Suprapubic skin (tissue), 4 donors: ENCODE results near the gene SKI. TPM values are rescaled to one million over a fixed set of nuclear protein-coding genes. Genes with fewer than 3 reads are reported as not detected.

Experiments
- DNase-seq, 2 donors: peaks; one replicate each; pipeline ENCODE4 v3.0.0-alpha.2; 2019; ENCODE audit warnings: low spot score in 2 of 2
- H3K27ac ChIP-seq: fragments of 200-600 bp; sonication (generic); one replicate; pipeline ENCODE4 v1.5.1; 2019
- H3K27me3 ChIP-seq: fragments of 200-600 bp; sonication (generic); one replicate; pipeline ENCODE4 v1.5.1; 2019
- H3K36me3 ChIP-seq: fragments of 200-600 bp; sonication (generic); one replicate; pipeline ENCODE4 v1.5.1; 2019
- H3K4me1 ChIP-seq: fragments of 200-600 bp; sonication (generic); one replicate; pipeline ENCODE4 v1.5.1; 2019
- H3K4me3 ChIP-seq: fragments of 200-600 bp; sonication (generic); one replicate; pipeline ENCODE4 v1.5.1; 2019; ENCODE audit warnings: mild to moderate bottlenecking
- H3K9me3 ChIP-seq: fragments of 200-600 bp; sonication (generic); one replicate; pipeline ENCODE4 v1.5.1; 2019
- CTCF ChIP-seq, 2 donors: fragments of 200-600 bp in 1 of 2; fragments of 450-650 bp in 1 of 2; sonication (generic) in 1 of 2; IDR thresholded peaks; one replicate each; pipeline ENCODE4 v1.5.1; 2016 to 2019; ENCODE audit warnings: antibody characterized with exemption in 2 of 2, mild to moderate bottlenecking in 1 of 2, moderate library complexity in 1 of 2
- EP300 ChIP-seq: sonication (generic); formaldehyde crosslinking; IDR thresholded peaks from one replicate; pipeline ENCODE4 v1.6.1; 2017; ENCODE audit warnings: antibody characterized with exemption
- POLR2A ChIP-seq, 2 donors: fragments of 450-650 bp; IDR thresholded peaks; one replicate each; pipeline ENCODE4 v1.6.1; 2017; ENCODE audit warnings: antibody characterized with exemption in 2 of 2, mild to moderate bottlenecking in 2 of 2, moderate library complexity in 2 of 2
- POLR2AphosphoS5 ChIP-seq, 3 donors: sonication (generic); formaldehyde crosslinking; IDR thresholded peaks; one replicate each; pipeline ENCODE4 v1.6.1; 2017; ENCODE audit warnings: antibody characterized with exemption in 3 of 3
- WGBS: methylation state at CpG from one replicate; pipeline ENCODE4 v1.1.5; 2018; 5-methylcytosine and 5-hydroxymethylcytosine counted together
- total RNA-seq, 4 donors: library from RNA; depleted of rRNA; stranded (reverse); fragments of >200 nt; gene quantifications; one replicate each; pipeline ENCODE4 v1.1.0, GENCODE V29; 2016

Gene SKI
- total RNA-seq, 4 donors from 2014 or later: 51.8 to 91.2 (median 68.1) TPM

DNA sequence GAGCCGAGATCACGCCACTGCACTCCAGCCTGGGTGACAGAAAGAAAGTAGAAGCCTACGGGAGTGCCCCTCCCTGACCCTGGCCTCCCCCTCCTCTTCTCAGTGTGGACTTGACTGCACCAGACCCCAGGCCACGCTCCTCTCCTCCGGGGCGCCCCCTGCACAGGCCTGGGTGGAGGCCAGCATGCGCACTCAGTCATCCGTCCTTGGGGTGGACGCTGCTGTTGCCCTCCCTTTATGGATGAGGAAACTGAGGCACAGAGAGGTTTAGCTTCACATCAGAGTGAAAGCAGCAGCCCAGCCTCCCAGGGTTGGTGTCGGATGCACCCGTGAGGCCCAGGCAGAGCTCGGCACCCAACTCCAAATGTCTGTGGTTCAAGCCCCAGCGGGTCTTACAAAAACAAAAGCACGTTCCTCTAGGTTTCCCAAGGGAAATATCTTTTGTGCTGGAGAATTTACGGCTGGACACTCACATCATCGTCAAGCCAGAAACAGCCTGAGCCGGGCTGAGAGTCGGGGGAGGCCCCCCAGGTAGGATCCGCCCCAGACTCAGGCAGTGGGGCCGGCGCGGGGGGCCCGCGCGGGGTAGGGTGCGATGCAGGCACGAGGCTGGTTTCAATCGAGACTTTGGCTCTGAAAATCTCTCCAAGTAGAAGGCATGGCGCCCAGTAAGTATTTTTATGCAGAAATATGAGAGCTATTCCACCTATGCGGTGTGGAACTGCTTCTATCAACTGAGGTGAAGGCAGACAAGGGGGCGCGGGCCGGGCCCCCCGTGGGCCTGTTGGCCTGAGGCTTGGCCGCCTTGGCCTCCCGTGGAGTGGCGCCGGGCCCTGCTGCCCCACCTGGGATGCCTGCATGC, 126.6 kb downstream of the SKI start:
- no peak for DNase-seq
- 63% methylated on average over 27 of the region's 38 CpGs for WGBS
- TF ChIP-seq EP300 (no peak), POLR2AphosphoS5 (IDR thresholded peaks at IDR 0.05) (no peak), POLR2A (IDR thresholded peaks at IDR 0.05) (no peak), CTCF (IDR thresholded peaks at IDR 0.05) (no peak)
- Histone ChIP-seq H3K4me3 (no peak overlapping the region), H3K27me3 (no peaks in the 10 kb centered on the region), H3K9me3 (no peaks in the 10 kb centered on the region), H3K4me1 (peaks cover 13% of the 10 kb centered on the region), H3K36me3 (no peaks in the 10 kb centered on the region), H3K27ac (no peak overlapping the region)

GRCh38 chr1:2355373-2356261, 127.5 kb downstream of the SKI start:
- Histone ChIP-seq H3K36me3 (no peaks in the 10 kb centered on the region), H3K4me1 (peaks cover 13% of the 10 kb centered on the region), H3K9me3 (no peaks in the 10 kb centered on the region), H3K27ac (no peak overlapping the region), H3K27me3 (no peaks in the 10 kb centered on the region), H3K4me3 (no peak overlapping the region)
- WGBS: 85% methylated on average over 7 of the region's 28 CpGs
- no peak for DNase-seq
- TF ChIP-seq CTCF (IDR thresholded peaks at IDR 0.05): no peak
- no peak for TF ChIP-seq POLR2AphosphoS5 (IDR thresholded peaks at IDR 0.05)
- TF ChIP-seq EP300: no peak
- no peak for TF ChIP-seq POLR2A (IDR thresholded peaks at IDR 0.05)

DNA sequence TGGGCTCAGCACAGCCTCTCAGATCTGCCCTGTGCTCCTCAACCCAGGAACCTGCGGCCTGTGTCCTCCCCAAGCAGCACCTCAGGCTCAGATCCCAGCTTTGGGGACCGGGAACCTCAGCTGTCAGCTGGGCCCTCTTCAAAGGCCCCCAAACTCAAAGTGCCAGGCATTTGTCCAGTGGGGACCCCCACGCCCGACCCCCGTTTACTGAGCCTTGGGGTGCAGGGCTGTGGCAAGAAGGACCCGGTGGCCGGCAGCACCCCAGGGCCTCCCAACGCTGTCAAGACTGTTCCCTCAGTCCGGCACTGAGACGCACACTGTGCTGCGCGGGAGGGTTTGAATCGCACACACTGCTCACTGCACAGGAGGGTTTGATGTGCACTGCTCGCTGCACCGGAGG, 128.3 kb downstream of the SKI start:
- no peak for DNase-seq
- Histone ChIP-seq H3K27ac (no peak overlapping the region), H3K4me3 (no peak overlapping the region), H3K36me3 (no peaks in the 10 kb centered on the region), H3K9me3 (no peaks in the 10 kb centered on the region), H3K4me1 (peaks cover 13% of the 10 kb centered on the region), H3K27me3 (no peaks in the 10 kb centered on the region)
- WGBS: 88% methylated on average over 5 of the region's 15 CpGs
- no peak for TF ChIP-seq CTCF (IDR thresholded peaks at IDR 0.05)
- no peak for TF ChIP-seq POLR2A (IDR thresholded peaks at IDR 0.05)
- no peak for TF ChIP-seq POLR2AphosphoS5 (IDR thresholded peaks at IDR 0.05)

GRCh38 chr1:2356911-2357845, 129.1 kb downstream of the SKI start:
- no peak overlapping the region for H3K4me3 ChIP-seq
- H3K9me3 ChIP-seq: no peaks in the 10 kb centered on the region
- H3K27ac ChIP-seq: no peak overlapping the region
- TF ChIP-seq CTCF (IDR thresholded peaks at IDR 0.05): no peak
- no peak for TF ChIP-seq POLR2A (IDR thresholded peaks at IDR 0.05)
- TF ChIP-seq EP300: no peak
- no peak for TF ChIP-seq POLR2AphosphoS5 (IDR thresholded peaks at IDR 0.05)
- peaks cover 13% of the 10 kb centered on the region for H3K4me1 ChIP-seq
- H3K36me3 ChIP-seq: no peaks in the 10 kb centered on the region
- no peaks in the 10 kb centered on the region for H3K27me3 ChIP-seq
- 89% methylated on average over 5 of the region's 37 CpGs for WGBS
- DNase-seq: no peak
